K562 (cell line): ENCODE results near the gene KRTAP22-2. TPM values are rescaled to one million over a fixed set of nuclear protein-coding genes. Genes with fewer than 3 reads are reported as not detected.

Experiments used
- ATAC-seq: fragments of 200-7000 bp; cut with Tn5 transposase; 3 replicates; pipeline ENCODE4 v1.9.1; 2020; ENCODE audit warnings: moderate library complexity
- BruUV-seq: library from RNA; stranded (reverse); fragments of 400-500 nt; replicated peaks from 2 replicates; lab custom pipeline; 2021; lab: Mats Ljungman, UMichigan
- CTCF ChIA-PET: fragments of 300-600 bp; formaldehyde crosslinking; extraction: SDS; loops from one replicate; lab custom pipeline; 2021; ENCODE audit warnings: low intra/inter-chr PET ratio; lab: Yijun Ruan, JAX
- POLR2A ChIA-PET: fragments of 300-600, 350-650 bp; sonication (Branson Sonifier 250); formaldehyde crosslinking; extraction: SDS; loops from one replicate; lab custom pipeline; 2021; ENCODE audit warnings: antibody characterized with exemption, inconsistent platforms; lab: Yijun Ruan, JAX
- DNase-seq, 4 experiments: peaks; one replicate each; pipeline versions ENCODE4 v3.0.0 to v3.0.0-alpha.2; 2011 to 2018; ENCODE audit warnings: low spot score in 3 of 4, mixed read lengths in 3 of 4; ENCODE audit errors: extremely low read depth in 1 of 4
- FAIRE-seq: peaks from 2 replicates; lab custom pipeline; 2011; peaks lifted over from hg19 to GRCh38; lab: Jason Lieb, UNC
- H2AFZ ChIP-seq: 2 replicates; pipeline ENCODE4 v1.6.0; 2011; ENCODE audit warnings: low read depth, low read length, control low read depth, inconsistent platforms
- H3K27ac ChIP-seq: fragments of 200-600 bp; 3 replicates; pipeline ENCODE4 v1.8.0; 2011; ENCODE audit warnings: low read depth, mild to moderate bottlenecking, control low read depth, inconsistent platforms, low read length, moderate library complexity, mixed read lengths; ENCODE audit errors: extremely low read depth
- H3K27me3 ChIP-seq, 2 experiments: fragments of 300-600 bp in 1 of 2; 2 replicates in 1 of 2; 3 replicates in 1 of 2; pipeline versions ENCODE4 v1.6.0 to v1.8.0; 2011; ENCODE audit warnings: inconsistent platforms in 2 of 2, low read length in 2 of 2, mild to moderate bottlenecking in 1 of 2, mixed read lengths in 1 of 2, moderate library complexity in 1 of 2; ENCODE audit not compliant: control insufficient read depth in 2 of 2, insufficient read depth in 2 of 2
- H3K36me3 ChIP-seq: fragments of 300-600 bp; 3 replicates; pipeline ENCODE4 v1.8.0; 2011; ENCODE audit warnings: mild to moderate bottlenecking, low read length, inconsistent platforms; ENCODE audit not compliant: control insufficient read depth, insufficient read depth
- H3K4me1 ChIP-seq, 2 experiments: fragments of 200-600 bp in 1 of 2; replicated peaks in 1 of 2; 2 replicates in 1 of 2; 3 replicates in 1 of 2; pipeline versions ENCODE4 v1.5.1 to v1.8.0; 2011; ENCODE audit warnings: inconsistent platforms in 2 of 2, low read length in 2 of 2, mild to moderate bottlenecking in 1 of 2, mixed read lengths in 1 of 2, moderate library complexity in 1 of 2; ENCODE audit not compliant: control insufficient read depth in 2 of 2, insufficient read depth in 2 of 2
- H3K4me2 ChIP-seq: 2 replicates; pipeline ENCODE4 v1.6.1; 2011; ENCODE audit warnings: low read length, control low read depth, inconsistent platforms, mixed read lengths; ENCODE audit not compliant: insufficient read depth
- H3K4me3 ChIP-seq: fragments of 200-600 bp; sonication (generic), shearing (Covaris generic); 2 replicates; pipeline ENCODE4 v1.5.1; 2016; ENCODE audit warnings: control low read depth, inconsistent platforms
- H3K79me2 ChIP-seq: fragments of 200-600 bp; 3 replicates; pipeline ENCODE4 v1.8.0; 2011; ENCODE audit warnings: low read length, inconsistent platforms; ENCODE audit not compliant: control insufficient read depth, insufficient read depth
- H3K9ac ChIP-seq, 2 experiments: 2 replicates each; pipeline versions ENCODE4 v1.6.0 to v1.6.1; 2011; ENCODE audit warnings: low read depth in 2 of 2, low read length in 2 of 2, control low read depth in 1 of 2, inconsistent platforms in 1 of 2, mild to moderate bottlenecking in 1 of 2, mixed read lengths in 1 of 2; ENCODE audit not compliant: insufficient read depth in 1 of 2
- H3K9me1 ChIP-seq: one replicate; pipeline ENCODE4 v1.6.0; 2011; ENCODE audit warnings: inconsistent platforms, mild to moderate bottlenecking, low read length, moderate library complexity; ENCODE audit not compliant: control insufficient read depth, insufficient read depth
- H3K9me3 ChIP-seq: replicated peaks from 2 replicates; pipeline ENCODE4 v1.5.1; 2011; ENCODE audit warnings: low read depth, low read length, inconsistent platforms; ENCODE audit not compliant: control insufficient read depth, insufficient read depth
- H4K20me1 ChIP-seq: replicated peaks from 2 replicates; pipeline ENCODE4 v1.6.1; 2011; ENCODE audit warnings: low read length, inconsistent platforms, mixed read lengths; ENCODE audit not compliant: control insufficient read depth, insufficient read depth
- CBFB ChIP-seq: sonication (generic); formaldehyde crosslinking; IDR thresholded peaks from 2 replicates; pipeline ENCODE4 v1.4.0; 2020; ENCODE audit warnings: mild to moderate bottlenecking, missing genetic modification reagents
- MED1 ChIP-seq: sonication (generic); formaldehyde crosslinking; IDR thresholded peaks from 2 replicates; pipeline ENCODE4 v1.8.1; 2023; ENCODE audit warnings: missing genetic modification reagents, borderline replicate concordance
- MITF ChIP-seq: IDR thresholded peaks from 2 replicates; pipeline ENCODE4 v1.6.1; 2014; ENCODE audit warnings: antibody characterized with exemption
- OTX1 ChIP-seq: fragments of 450-650 bp; formaldehyde crosslinking; IDR thresholded peaks from 2 replicates; pipeline ENCODE4 v1.4.0; 2022; ENCODE audit warnings: mild to moderate bottlenecking
- PHF20 ChIP-seq: fragments of 450-650 bp; IDR thresholded peaks from 2 replicates; pipeline ENCODE4 v1.6.1; 2018; ENCODE audit not compliant: partially characterized antibody
- PHF21A ChIP-seq: fragments of 450-650 bp; IDR thresholded peaks from 2 replicates; pipeline ENCODE4 v1.6.1; 2017; ENCODE audit warnings: low read depth, borderline replicate concordance
- SNIP1 ChIP-seq: fragments of 450-650 bp; IDR thresholded peaks from 2 replicates; pipeline ENCODE4 v1.7.1; 2017; ENCODE audit warnings: low read depth, mild to moderate bottlenecking
- TAF15 ChIP-seq: fragments of 200-400 bp; formaldehyde crosslinking; IDR thresholded peaks from 2 replicates; pipeline ENCODE4 v1.6.1; 2017; ENCODE audit warnings: mild to moderate bottlenecking, low read depth, low read length, moderate library complexity
- U2AF1 ChIP-seq: fragments of 200-400 bp; formaldehyde crosslinking; optimal IDR thresholded peaks from 2 replicates; pipeline ENCODE3; 2017; ENCODE audit warnings: mild to moderate bottlenecking, low read depth, low read length, moderate library complexity
- ZFX ChIP-seq: sonication (generic); formaldehyde crosslinking; IDR thresholded peaks from 2 replicates; pipeline ENCODE4 v1.8.0; 2022; ENCODE audit warnings: mild to moderate bottlenecking, missing genetic modification reagents, moderate library complexity
- ZMIZ1 ChIP-seq, 2 experiments: fragments of 150-350 bp in 1 of 2; IDR thresholded peaks; 2 replicates each; pipeline ENCODE4 v1.6.1; 2012 to 2016; ENCODE audit warnings: low read depth in 2 of 2, low read length in 2 of 2, mild to moderate bottlenecking in 1 of 2, moderate library complexity in 1 of 2
- ZNF232 ChIP-seq: sonication (generic); formaldehyde crosslinking; IDR thresholded peaks from 2 replicates; pipeline ENCODE4 v1.8.0; 2022; ENCODE audit warnings: mild to moderate bottlenecking, missing genetic modification reagents
- WGBS: fragments of 100-300 bp; shearing (Covaris generic); methylation state at CpG from one replicate; pipeline ENCODE4 v1.1.6; 2016; ENCODE audit warnings: low coverage, mixed read lengths; ENCODE audit not compliant: insufficient coverage; ENCODE audit errors: missing lambda C conversion rate; 5-methylcytosine and 5-hydroxymethylcytosine counted together
- in situ Hi-C: fragments of 300-500 bp; cut with MboI; formaldehyde crosslinking; loops from 4 replicates; pipeline ENCODE4 v1.15.0; 2018; ENCODE audit warnings: inconsistent platforms, mixed read lengths
- intact Hi-C: fragments of 100-400 bp; cut with micrococcal nuclease; formaldehyde crosslinking; loops from 2 replicates; pipeline ENCODE4 v1.14.2; 2022
- polyA plus RNA-seq, 8 experiments: library from polyadenylated mRNA; depleted of rRNA in 4 of 8; stranded (reverse) in 5 of 8; unstranded in 3 of 8; fragments of >200 nt; fragmentation: Nextera tagmentation in 2 of 8; fragmentation: Illumina TruSeq in 1 of 8; extraction: Ambion mirVana in 2 of 8; extraction: Trizol in 1 of 8; gene quantifications; 2 replicates each; pipeline versions ENCODE4 v1.2.1 to v1.2.3, GENCODE V29; 2011 to 2014; ENCODE audit warnings: inconsistent platforms in 1 of 8, missing spikeins in 1 of 8
- total RNA-seq, 7 experiments: library from RNA; depleted of rRNA in 6 of 7; stranded (reverse); fragments of >200 nt in 6 of 7; fragmentation: Illumina TruSeq in 2 of 7; extraction: Trizol in 2 of 7; gene quantifications; 2 replicates each; pipeline versions ENCODE4 v1.2.1 to v1.2.3, GENCODE V29; 2011 to 2021; ENCODE audit warnings: low replicate concordance in 1 of 7
- TF ChIP-seq, protein P1 (sequence below): fragments of 250-450 bp; sonication (Bioruptor Pico); IDR thresholded peaks from 2 replicates; pipeline ENCODE4 v1.8.0; 2022; ENCODE audit warnings: moderate library complexity, mild to moderate bottlenecking, inconsistent platforms

Gene KRTAP22-2
- total and polyA plus RNA-seq, 9 of the 15 experiments (the other 6 are each of a cell fraction or from before 2014, with no cell fraction given) = not detected

GRCh38 chr21:30620080-30620479 lies 29.9 kb upstream of the KRTAP22-2 start:
- H4K20me1 ChIP-seq = no peaks in the 10 kb centered on the region
- POLR2A ChIA-PET = no interaction called here
- intact Hi-C loops = no loop called here
- no peaks in the 10 kb centered on the region for H3K4me1 ChIP-seq
- DNase-seq (no peak), FAIRE-seq (no peak), ATAC-seq (no peak)
- BruUV-seq = no TSS peak
- H3K27me3 ChIP-seq = no peaks in the 10 kb centered on the region
- H3K36me3 ChIP-seq = no peaks in the 10 kb centered on the region
- no peak overlapping the region for H2AFZ ChIP-seq
- CTCF ChIA-PET = no interaction called here
- H3K9me3 ChIP-seq = no peaks in the 10 kb centered on the region; the same call in 1 of the 2 replicates
- no peaks in the 10 kb centered on the region for H3K79me2 ChIP-seq
- in situ Hi-C loops = no loop called here
- H3K4me2 ChIP-seq = no peak overlapping the region
- no peak overlapping the region for H3K4me3 ChIP-seq
- no peaks in the 10 kb centered on the region for H3K9me1 ChIP-seq
- TF ChIP-seq U2AF1 = no peak
- no peak for TF ChIP-seq SNIP1
- no peak for TF ChIP-seq ZNF232
- TF ChIP-seq MED1 (CRISPR knock-in tag) = no peak
- TF ChIP-seq, protein P1, sequence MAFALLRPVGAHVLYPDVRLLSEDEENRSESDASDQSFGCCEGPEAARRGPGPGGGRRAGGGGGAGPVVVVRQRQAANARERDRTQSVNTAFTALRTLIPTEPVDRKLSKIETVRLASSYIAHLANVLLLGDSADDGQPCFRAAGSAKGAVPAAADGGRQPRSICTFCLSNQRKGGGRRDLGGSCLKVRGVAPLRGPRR (CRISPR knock-in tag) = no peak
- TF ChIP-seq ZFX (CRISPR knock-in tag) = no peak
- H3K27ac ChIP-seq = no peak overlapping the region
- H3K9ac ChIP-seq = no peak overlapping the region

DNA sequence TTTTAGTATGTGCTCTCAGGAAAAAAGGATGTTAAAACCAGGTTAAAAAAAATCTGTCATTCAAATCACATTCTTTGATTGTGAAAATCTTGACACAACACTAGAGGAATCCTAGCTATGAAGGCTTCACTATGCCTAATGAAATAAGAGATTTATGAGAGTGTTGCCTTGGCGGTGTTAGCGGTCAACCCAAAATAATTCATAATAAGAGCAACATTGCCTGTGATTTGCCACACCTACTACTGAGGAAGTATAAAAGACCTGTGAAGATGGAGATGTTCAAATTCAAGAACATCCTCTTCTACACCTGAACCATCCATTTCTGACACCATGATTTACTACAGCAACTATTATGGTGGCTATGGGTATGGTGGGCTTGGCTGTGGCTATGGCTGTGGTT lies 25.9 kb upstream of the KRTAP22-2 start, which contains the start of gene KRTAP20-1:
TSS of gene KRTAP20-1 (plus strand) at position 301 of the 400 bp plus-strand sequence. CDS start at position 331, 30 bp downstream.
- no peak within 1 kb of the TSS for H3K4me3 ChIP-seq
- ChIA-PET CTCF (no interaction called here), POLR2A (no interaction called here)
- H3K27ac ChIP-seq = no peak within 1 kb of the TSS
- no peak for FAIRE-seq
- in situ Hi-C loops = no loop called here
- no peaks in the 10 kb centered on the region for H4K20me1 ChIP-seq
- H3K4me1 ChIP-seq = no peaks in the 10 kb centered on the region
- H3K36me3 ChIP-seq = no peaks in the 10 kb centered on the region
- no peak within 1 kb of the TSS for H3K9ac ChIP-seq
- no peaks in the 10 kb centered on the region for H3K79me2 ChIP-seq
- DNase-seq = no peak
- intact Hi-C loops = no loop called here
- WGBS = 2% methylated on average over 2 of the region's 2 CpGs
- no peaks in the 10 kb centered on the region for H3K9me1 ChIP-seq
- no TSS peak for BruUV-seq
- ATAC-seq = no peak
- no peak within 1 kb of the TSS for H2AFZ ChIP-seq
- peaks cover 5% of the 10 kb centered on the region; the same call in 1 of the 2 replicates for H3K9me3 ChIP-seq
- no peak within 1 kb of the TSS for H3K4me2 ChIP-seq
- no peaks in the 10 kb centered on the region for H3K27me3 ChIP-seq
- TF ChIP-seq MITF (no peak), PHF20 (no peak), OTX1 (no peak), PHF21A (no peak), TAF15 (no peak), ZMIZ1 (IDR thresholded peaks at IDR 0.05; ENCODE audit: low read depth in 2 of 2, low read length in 2 of 2) (no peak), CBFB (no peak)
